GM23338 (cell line): Measurements from ENCODE around the gene PCF11. TPM values are rescaled to one million over a fixed set of nuclear protein-coding genes. Genes with fewer than 3 reads are reported as not detected.

ENCODE experiments used
- ATAC-seq: fragments of 200-7000 bp; cut with Tn5 transposase; 3 replicates; pipeline ENCODE4 v1.9.1; 2020
- DNase-seq: peaks from one replicate; pipeline ENCODE4 v3.0.0-alpha.2; 2015; ENCODE audit warnings: low spot score
- H2AFZ ChIP-seq: fragments of 200-600 bp; sonication (generic); 2 replicates; pipeline ENCODE4 v1.8.0; 2016; ENCODE audit warnings: antibody characterized with exemption, mild to moderate bottlenecking, moderate library complexity
- H3F3A ChIP-seq: fragments of 200-600 bp; sonication (generic); replicated peaks from 2 replicates; pipeline ENCODE4 v1.8.0; 2017; ENCODE audit warnings: antibody characterized with exemption, mixed run types, low read depth
- H3K27ac ChIP-seq: fragments of 200-600 bp; sonication (generic); 2 replicates; pipeline ENCODE4 v1.6.1; 2016; ENCODE audit warnings: low read depth
- H3K27me3 ChIP-seq: fragments of 200-600 bp; sonication (generic); 2 replicates; pipeline ENCODE4 v1.8.0; 2016; ENCODE audit warnings: mild to moderate bottlenecking, mixed run types, moderate library complexity; ENCODE audit not compliant: insufficient read depth
- H3K36me3 ChIP-seq: fragments of 200-600 bp; sonication (generic); 2 replicates; pipeline ENCODE4 v1.8.0; 2016; ENCODE audit warnings: mild to moderate bottlenecking; ENCODE audit not compliant: insufficient read depth
- H3K4me1 ChIP-seq: fragments of 200-600 bp; sonication (generic); 2 replicates; pipeline ENCODE4 v1.8.0; 2016; ENCODE audit warnings: mild to moderate bottlenecking, moderate library complexity; ENCODE audit not compliant: insufficient read depth
- H3K4me2 ChIP-seq: fragments of 200-600 bp; sonication (generic); 2 replicates; pipeline ENCODE4 v1.7.1; 2017; ENCODE audit warnings: mixed run types
- H3K4me3 ChIP-seq: fragments of 200-600 bp; sonication (generic); 2 replicates; pipeline ENCODE4 v1.6.1; 2016; ENCODE audit warnings: mixed run types
- H3K79me2 ChIP-seq: fragments of 200-600 bp; sonication (generic); replicated peaks from 2 replicates; pipeline ENCODE4 v1.8.0; 2017; ENCODE audit warnings: mild to moderate bottlenecking; ENCODE audit not compliant: insufficient read depth
- H3K9me2 ChIP-seq: fragments of 200-600 bp; sonication (generic); 2 replicates; pipeline ENCODE4 v1.8.0; 2017; ENCODE audit not compliant: insufficient read depth
- H4K20me1 ChIP-seq: fragments of 200-600 bp; sonication (generic); replicated peaks from 2 replicates; pipeline ENCODE4 v1.8.0; 2017; ENCODE audit warnings: mild to moderate bottlenecking; ENCODE audit not compliant: insufficient read depth
- H3K27ac Mint-ChIP-seq: 2 replicates; pipeline ENCODE4 v1.8.0; 2020; ENCODE audit warnings: inconsistent platforms, mild to moderate bottlenecking, moderate library complexity, mixed read lengths
- H3K27me3 Mint-ChIP-seq: 3 replicates; pipeline ENCODE4 v1.8.0; 2022; ENCODE audit warnings: low read depth, mild to moderate bottlenecking, moderate library complexity, mixed read lengths, inconsistent platforms; ENCODE audit not compliant: insufficient read depth, poor library complexity
- H3K36me3 Mint-ChIP-seq: 3 replicates; pipeline ENCODE4 v1.8.0; 2021; ENCODE audit warnings: low read depth, mild to moderate bottlenecking, inconsistent platforms, moderate library complexity, mixed read lengths
- H3K4me1 Mint-ChIP-seq: 3 replicates; pipeline ENCODE4 v1.8.0; 2020; ENCODE audit warnings: mild to moderate bottlenecking, inconsistent platforms, mixed read lengths
- H3K4me3 Mint-ChIP-seq: 3 replicates; pipeline ENCODE4 v1.8.0; 2021; ENCODE audit warnings: moderate library complexity, mild to moderate bottlenecking, inconsistent platforms, mixed read lengths
- H3K9me3 Mint-ChIP-seq: 3 replicates; pipeline ENCODE4 v1.8.0; 2020; ENCODE audit warnings: moderate library complexity, mild to moderate bottlenecking, inconsistent platforms, mixed read lengths
- CREB1 ChIP-seq: fragments of 250-450 bp; sonication (Bioruptor Pico); IDR thresholded peaks from 2 replicates; pipeline ENCODE4 v1.5.0; 2020; ENCODE audit warnings: low read depth, mild to moderate bottlenecking, moderate library complexity
- ETS1 ChIP-seq: IDR thresholded peaks from 2 replicates; pipeline ENCODE4 v1.6.1; 2016; ENCODE audit warnings: antibody characterized with exemption
- EZH2 ChIP-seq: fragments of 200-600 bp; sonication (generic); IDR thresholded peaks from one replicate; pipeline ENCODE4 v1.8.0; 2017; ENCODE audit warnings: antibody characterized with exemption, mild to moderate bottlenecking, low read depth; ENCODE audit not compliant: unreplicated experiment
- EZH2phosphoT487 ChIP-seq: fragments of 200-600 bp; sonication (generic); IDR thresholded peaks from one replicate; pipeline ENCODE4 v1.8.1; 2018; ENCODE audit warnings: antibody characterized with exemption; ENCODE audit not compliant: unreplicated experiment
- JUNB ChIP-seq: IDR thresholded peaks from one replicate; pipeline ENCODE4 v1.6.1; 2016; ENCODE audit warnings: antibody characterized with exemption; ENCODE audit not compliant: unreplicated experiment
- NANOG ChIP-seq: IDR thresholded peaks from 2 replicates; pipeline ENCODE4 v1.6.1; 2016; ENCODE audit warnings: antibody characterized with exemption, borderline replicate concordance
- POLR2AphosphoS5 ChIP-seq: IDR thresholded peaks from 2 replicates; pipeline ENCODE4 v1.6.1; 2016; ENCODE audit warnings: antibody characterized with exemption, low read depth
- STAT1 ChIP-seq: IDR thresholded peaks from one replicate; pipeline ENCODE4 v1.6.1; 2016; ENCODE audit warnings: antibody characterized with exemption; ENCODE audit not compliant: unreplicated experiment
- ZNF114 ChIP-seq: fragments of 250-450 bp; sonication (Bioruptor Pico); IDR thresholded peaks from 2 replicates; pipeline ENCODE4 v1.5.0; 2020; ENCODE audit warnings: mild to moderate bottlenecking, moderate library complexity
- ZNF331 ChIP-seq: fragments of 250-450 bp; sonication (Bioruptor Pico); IDR thresholded peaks from 2 replicates; pipeline ENCODE4 v1.5.0; 2020; ENCODE audit warnings: low read depth, mild to moderate bottlenecking, moderate library complexity
- polyA plus RNA-seq: library from polyadenylated mRNA; unstranded; fragments of >200 nt; fragmentation: Nextera tagmentation; extraction: Ambion mirVana; gene quantifications from 2 replicates; pipeline ENCODE4 v1.2.1, GENCODE V29; 2016
- total RNA-seq: library from RNA; depleted of rRNA; stranded (reverse); fragments of >200 nt; shearing (Covaris generic); gene quantifications from 2 replicates; pipeline ENCODE4 v1.2.3, GENCODE V29; 2014
- TF ChIP-seq, protein P1 (sequence below): IDR thresholded peaks from one replicate; pipeline ENCODE4 v1.6.1; 2018; ENCODE audit warnings: antibody characterized with exemption; ENCODE audit not compliant: unreplicated experiment

The PCF11 gene
- total and polyA plus RNA-seq, 2 experiments from 2014 or later = 23.0 to 44.2 TPM

GRCh38 chr11:83151274-83151977 lies 5.5 kb upstream of the PCF11 start:
- H4K20me1 ChIP-seq = no peaks in the 10 kb centered on the region
- H3K4me2 ChIP-seq = no peak overlapping the region
- no peaks in the 10 kb centered on the region for H3K27me3 ChIP-seq
- Mint-ChIP-seq H3K27ac (no peak overlapping the region), H3K9me3 (no peaks in the 10 kb centered on the region), H3K27me3 (no peaks in the 10 kb centered on the region), H3K4me1 (no peaks in the 10 kb centered on the region; the same call in 2 of the 3 replicates), H3K36me3 (no peaks in the 10 kb centered on the region), H3K4me3 (no peak overlapping the region)
- no peaks in the 10 kb centered on the region for H3K79me2 ChIP-seq
- no peak for DNase-seq
- H3K4me1 ChIP-seq = no peaks in the 10 kb centered on the region
- no peaks in the 10 kb centered on the region for H3F3A ChIP-seq
- H3K27ac ChIP-seq = no peak overlapping the region
- no peak for TF ChIP-seq STAT1
- no peak for TF ChIP-seq EZH2
- TF ChIP-seq JUNB = no peak
- TF ChIP-seq CREB1 (CRISPR knock-in tag) = no peak
- TF ChIP-seq, protein P1, sequence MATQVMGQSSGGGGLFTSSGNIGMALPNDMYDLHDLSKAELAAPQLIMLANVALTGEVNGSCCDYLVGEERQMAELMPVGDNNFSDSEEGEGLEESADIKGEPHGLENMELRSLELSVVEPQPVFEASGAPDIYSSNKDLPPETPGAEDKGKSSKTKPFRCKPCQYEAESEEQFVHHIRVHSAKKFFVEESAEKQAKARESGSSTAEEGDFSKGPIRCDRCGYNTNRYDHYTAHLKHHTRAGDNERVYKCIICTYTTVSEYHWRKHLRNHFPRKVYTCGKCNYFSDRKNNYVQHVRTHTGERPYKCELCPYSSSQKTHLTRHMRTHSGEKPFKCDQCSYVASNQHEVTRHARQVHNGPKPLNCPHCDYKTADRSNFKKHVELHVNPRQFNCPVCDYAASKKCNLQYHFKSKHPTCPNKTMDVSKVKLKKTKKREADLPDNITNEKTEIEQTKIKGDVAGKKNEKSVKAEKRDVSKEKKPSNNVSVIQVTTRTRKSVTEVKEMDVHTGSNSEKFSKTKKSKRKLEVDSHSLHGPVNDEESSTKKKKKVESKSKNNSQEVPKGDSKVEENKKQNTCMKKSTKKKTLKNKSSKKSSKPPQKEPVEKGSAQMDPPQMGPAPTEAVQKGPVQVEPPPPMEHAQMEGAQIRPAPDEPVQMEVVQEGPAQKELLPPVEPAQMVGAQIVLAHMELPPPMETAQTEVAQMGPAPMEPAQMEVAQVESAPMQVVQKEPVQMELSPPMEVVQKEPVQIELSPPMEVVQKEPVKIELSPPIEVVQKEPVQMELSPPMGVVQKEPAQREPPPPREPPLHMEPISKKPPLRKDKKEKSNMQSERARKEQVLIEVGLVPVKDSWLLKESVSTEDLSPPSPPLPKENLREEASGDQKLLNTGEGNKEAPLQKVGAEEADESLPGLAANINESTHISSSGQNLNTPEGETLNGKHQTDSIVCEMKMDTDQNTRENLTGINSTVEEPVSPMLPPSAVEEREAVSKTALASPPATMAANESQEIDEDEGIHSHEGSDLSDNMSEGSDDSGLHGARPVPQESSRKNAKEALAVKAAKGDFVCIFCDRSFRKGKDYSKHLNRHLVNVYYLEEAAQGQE = no peak
- TF ChIP-seq EZH2phosphoT487 = no peak
- no peak for TF ChIP-seq POLR2AphosphoS5
- no peak overlapping the region for H2AFZ ChIP-seq
- no peaks in the 10 kb centered on the region for H3K36me3 ChIP-seq
- H3K4me3 ChIP-seq = no peak overlapping the region
- no peaks in the 10 kb centered on the region for H3K9me2 ChIP-seq
- ATAC-seq = no peak

DNA sequence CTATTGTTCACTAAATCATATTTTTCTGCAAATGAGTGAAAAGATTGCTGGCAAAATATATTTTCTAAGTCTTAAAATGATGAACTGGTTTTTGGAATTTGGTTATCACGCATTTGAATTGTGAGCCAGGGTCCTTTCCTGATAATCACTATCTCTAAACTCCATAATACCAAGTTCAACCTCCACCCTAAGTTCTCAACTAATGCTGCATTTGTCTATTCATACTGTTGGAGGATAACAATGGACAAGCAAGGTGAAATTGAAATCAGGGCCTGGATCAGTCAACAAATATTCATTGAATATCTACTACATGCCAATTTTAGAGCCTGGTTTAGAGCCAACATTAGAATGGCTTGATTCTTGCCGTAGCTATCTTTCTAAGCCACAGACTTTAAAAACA lies 4.7 kb upstream of the PCF11 start:
- Histone ChIP-seq H3K27me3 (no peaks in the 10 kb centered on the region), H3K36me3 (no peaks in the 10 kb centered on the region), H3K4me1 (no peaks in the 10 kb centered on the region), H3F3A (no peaks in the 10 kb centered on the region), H2AFZ (peak overlapping the region; percentile 14; the same call in 1 of the 2 replicates), H3K4me3 (no peak overlapping the region), H3K9me2 (no peaks in the 10 kb centered on the region), H3K4me2 (no peak overlapping the region), H3K79me2 (peaks cover 3% of the 10 kb centered on the region), H4K20me1 (no peaks in the 10 kb centered on the region), H3K27ac (no peak overlapping the region)
- ATAC-seq = no peak
- Mint-ChIP-seq H3K36me3 (peaks cover 3% of the 10 kb centered on the region; the same call in 2 of the 3 replicates), H3K27ac (no peak overlapping the region), H3K9me3 (no peaks in the 10 kb centered on the region), H3K27me3 (peaks cover 3% of the 10 kb centered on the region), H3K4me1 (no peaks in the 10 kb centered on the region; the same call in 2 of the 3 replicates), H3K4me3 (no peak overlapping the region)
- TF ChIP-seq POLR2AphosphoS5 = no peak
- no peak for TF ChIP-seq STAT1
- no peak for TF ChIP-seq JUNB
- TF ChIP-seq EZH2phosphoT487 = no peak
- TF ChIP-seq ZNF114 = no peak
- TF ChIP-seq NANOG = no peak
- TF ChIP-seq ZNF331 (CRISPR knock-in tag) = no peak
- TF ChIP-seq ETS1 = no peak
- DNase-seq = no peak
